HS-5 (cell line): ENCODE measurements around the gene WRAP73.

Experiments used
- DNase-seq: peaks from one replicate; pipeline ENCODE4 v3.0.0-alpha.2; 2012; ENCODE audit warnings: low read depth

Gene WRAP73

DNA sequence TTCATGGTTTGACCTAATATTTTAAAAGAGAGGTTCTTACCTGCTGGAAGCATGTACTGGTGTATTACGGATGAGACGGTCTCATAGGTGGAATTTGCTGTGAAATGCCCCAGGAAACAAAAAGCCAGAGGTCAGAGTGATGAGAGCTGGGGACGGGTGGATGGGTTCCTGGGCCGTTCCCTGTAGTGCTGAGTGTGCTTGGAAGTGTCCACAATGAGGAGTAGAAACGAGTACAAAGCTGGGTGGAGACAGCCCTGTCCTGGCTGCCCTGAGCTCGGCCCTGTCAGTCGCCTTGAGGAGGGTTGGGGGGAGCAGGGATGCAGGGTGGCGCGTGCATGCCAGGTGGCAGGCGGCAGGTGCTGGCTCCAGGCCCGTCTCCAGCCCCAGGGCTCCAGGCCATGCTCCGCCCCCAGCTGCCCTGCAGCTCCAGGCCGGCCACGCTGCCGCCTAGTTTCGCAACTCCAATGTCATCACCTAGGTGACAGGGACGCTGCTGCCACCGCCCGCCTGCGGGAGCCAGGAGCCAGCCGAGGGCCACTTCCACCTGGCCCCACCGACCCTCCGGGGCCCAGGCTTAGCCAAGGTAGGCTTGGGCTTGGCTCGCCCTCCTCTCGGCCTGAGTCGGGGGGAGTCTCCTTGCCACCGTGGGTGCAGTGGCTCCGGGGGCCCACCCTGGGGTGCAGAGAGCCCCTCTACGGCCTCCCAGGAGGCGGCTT, 18.8 kb upstream of the WRAP73 start:
- no peak for DNase-seq

DNA sequence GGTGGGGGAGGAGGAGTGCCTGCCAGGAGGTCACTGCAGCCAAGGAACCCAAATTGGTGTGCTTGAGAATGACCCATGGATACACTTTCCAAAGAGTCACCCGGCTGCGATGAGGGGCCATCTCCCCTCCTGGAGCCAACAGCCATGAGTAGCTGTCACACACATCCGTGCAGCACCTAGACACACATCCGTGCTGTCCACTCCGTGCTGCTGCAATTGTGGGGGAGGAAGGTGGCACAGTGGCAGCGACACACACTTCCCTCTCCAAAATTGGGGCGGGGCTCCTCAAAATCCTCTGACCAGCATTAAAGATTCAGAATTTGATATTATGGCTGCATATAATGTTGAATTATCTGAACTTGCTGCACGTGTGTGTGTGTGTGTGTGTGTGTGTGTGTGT, 18.2 kb upstream of the WRAP73 start:
- DNase-seq, result no peak

DNA sequence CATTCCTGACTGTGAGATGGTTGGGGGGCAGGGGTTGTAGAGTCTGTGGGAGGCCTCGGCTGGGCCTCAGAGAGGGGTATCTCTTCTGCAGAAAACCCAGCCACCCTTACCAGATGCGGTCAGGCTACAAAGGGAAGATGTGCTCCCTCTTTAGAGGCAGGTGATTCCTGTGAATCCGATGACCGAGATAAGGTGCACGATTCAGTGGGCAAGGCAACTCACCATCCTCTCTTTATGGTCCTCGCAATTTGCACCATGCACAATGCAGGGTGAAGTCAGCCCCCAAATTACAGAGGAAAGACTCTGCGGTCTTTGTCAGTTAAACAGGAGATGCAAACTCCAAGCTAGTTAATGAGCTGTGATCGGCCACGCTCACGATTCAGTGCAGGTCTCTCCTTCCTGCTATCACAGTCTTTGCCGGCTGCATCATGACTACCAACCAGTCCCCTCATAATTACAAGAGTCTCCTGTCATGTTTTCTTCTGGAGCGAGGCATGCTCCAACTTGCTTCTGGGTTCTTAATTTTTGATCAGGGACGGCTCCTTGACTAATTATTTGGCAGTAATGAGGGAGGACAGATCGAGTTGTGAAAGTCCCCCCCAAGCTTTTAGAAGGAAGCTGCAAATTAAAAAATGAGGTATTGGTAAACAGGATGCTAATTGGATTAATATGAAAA, 14.9 kb upstream of the WRAP73 start:
- DNase-seq, result no peak

DNA sequence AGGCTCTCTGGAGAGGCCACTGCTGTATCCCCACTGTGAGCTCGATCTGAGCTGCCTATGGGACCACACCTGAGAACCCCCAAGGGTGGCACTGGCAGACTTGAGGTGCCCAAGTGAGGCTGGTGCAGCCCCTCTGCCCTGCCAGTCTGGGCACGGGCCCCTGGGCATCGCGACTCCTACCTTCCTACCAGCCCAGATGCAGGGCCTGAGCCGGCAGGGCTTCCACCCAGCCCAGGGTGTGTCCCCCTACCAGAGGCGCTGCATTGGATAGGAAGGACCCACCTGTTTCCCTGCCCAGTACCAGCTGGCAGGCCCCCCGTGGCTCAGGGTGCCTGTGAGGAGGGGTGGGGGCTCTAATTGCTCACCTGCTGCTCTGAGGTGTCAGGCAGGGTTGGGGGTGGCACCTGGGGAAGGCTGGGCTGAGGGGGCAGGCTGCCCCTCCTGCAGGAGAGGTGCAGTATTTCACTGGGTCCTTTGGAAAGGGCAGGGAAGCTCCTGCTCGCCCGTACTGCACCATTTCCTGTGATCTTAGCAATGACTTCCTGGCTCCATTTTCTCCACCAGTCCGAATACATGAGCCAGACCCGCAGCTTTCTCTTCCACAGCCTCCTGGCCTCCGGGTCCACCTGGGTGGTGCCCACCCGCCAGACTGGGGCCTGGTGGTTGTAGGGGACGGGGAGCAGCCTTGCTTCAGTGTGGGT, 14.2 kb upstream of the WRAP73 start:
- no peak for DNase-seq

DNA sequence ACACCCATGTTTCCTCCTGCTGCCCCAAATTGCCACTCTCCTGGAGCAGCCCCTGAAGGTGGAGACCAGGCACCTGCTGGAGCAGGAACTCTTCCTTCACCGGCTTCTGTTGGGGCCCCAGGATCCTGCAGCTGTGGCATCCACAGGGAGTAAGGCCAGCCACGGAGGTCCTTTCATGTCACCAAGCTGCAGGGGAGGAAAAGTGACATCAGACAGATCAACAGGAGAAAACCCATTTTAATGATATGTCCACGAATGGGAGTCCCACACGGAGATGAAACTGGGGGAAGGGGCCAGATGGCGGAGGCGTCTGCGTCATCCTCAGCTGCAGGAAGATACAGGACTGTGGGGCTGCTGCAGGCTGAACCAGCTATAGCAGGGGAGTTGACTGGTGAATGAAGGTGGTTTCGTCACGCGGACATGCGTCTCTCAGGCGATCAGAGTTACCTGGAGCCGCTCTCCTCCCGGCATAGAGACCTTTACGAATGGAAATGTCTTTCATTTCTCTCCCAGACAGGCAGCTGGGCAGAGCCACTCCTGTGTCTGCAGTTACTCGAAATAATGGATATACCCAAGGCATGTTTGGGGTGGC, 12.3 kb upstream of the WRAP73 start:
- no peak for DNase-seq

DNA sequence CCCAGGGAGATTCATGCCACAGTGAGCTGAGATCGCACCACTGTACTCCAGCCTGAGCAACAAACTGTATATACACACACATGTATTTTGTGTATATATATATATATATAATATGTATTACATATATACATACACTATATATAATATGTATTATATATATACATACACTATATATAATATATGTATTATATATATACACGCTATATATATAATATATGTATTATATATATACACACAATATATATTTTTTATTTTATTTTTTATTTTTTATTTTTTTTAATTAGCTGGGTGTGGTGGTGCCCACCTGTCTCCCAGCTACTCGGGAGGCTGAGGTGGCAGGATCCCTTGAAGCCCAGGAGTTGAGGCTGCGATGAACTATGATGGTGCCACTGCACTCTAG, 11.7 kb upstream of the WRAP73 start:
- DNase-seq, result no peak

DNA sequence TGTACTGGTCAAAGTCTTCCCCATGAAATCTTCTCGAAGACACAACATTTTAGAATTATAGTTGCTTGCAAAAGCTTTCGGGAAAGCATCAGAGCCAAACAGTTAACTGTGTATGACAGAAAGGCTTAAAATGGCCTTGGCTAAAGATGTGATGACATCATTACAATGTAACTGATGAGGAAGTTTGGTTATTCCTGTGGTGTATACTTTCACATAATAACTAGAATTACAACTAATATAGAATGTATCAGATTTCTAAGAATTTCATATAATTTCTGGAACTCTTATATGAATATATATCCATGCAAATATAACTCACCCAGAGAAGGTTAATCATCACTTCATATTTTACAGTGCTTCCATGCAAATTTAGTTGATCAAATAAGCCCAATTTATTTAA, 10.8 kb upstream of the WRAP73 start:
- DNase-seq, result no peak

DNA sequence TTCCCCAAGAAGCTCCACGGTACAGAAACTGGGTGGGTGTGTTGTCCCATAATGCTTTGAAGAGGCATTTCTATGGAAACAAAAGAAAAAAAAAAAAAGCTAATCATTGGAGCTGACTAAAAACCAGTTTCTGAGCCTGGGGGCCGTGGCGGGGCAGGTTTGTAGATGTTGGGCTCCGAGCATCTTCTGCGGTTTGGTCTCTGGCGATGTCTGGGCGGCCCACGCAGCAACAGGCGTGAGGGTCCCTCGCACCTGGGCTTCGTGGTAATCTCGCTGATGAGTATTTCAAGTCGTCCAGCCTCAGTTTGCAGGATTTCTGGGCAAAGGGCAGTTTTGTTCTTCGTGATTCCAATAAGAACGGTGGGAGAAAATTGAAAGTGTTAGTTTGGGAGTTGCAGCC, 9.2 kb upstream of the WRAP73 start:
- no peak for DNase-seq

DNA sequence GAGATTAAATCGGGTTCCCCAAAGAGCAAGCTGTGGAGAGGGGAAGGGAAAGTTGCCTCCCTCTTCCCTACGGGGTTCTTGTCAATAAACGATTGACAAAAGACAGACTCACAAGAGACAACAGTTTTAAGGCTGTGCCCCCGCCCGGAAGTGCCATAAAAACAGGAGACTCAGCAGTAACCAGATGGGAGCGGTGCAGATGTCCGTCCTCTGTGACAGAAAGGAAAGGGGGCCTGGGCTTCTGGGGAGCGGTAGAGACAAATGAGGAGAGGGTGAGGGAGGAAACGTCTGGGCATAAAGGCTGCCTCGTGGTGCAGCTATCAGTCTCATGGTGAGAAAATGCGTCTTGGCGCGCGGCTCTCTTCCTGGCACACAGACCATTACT, 8.3 kb upstream of the WRAP73 start:
- DNase-seq, result no peak

DNA sequence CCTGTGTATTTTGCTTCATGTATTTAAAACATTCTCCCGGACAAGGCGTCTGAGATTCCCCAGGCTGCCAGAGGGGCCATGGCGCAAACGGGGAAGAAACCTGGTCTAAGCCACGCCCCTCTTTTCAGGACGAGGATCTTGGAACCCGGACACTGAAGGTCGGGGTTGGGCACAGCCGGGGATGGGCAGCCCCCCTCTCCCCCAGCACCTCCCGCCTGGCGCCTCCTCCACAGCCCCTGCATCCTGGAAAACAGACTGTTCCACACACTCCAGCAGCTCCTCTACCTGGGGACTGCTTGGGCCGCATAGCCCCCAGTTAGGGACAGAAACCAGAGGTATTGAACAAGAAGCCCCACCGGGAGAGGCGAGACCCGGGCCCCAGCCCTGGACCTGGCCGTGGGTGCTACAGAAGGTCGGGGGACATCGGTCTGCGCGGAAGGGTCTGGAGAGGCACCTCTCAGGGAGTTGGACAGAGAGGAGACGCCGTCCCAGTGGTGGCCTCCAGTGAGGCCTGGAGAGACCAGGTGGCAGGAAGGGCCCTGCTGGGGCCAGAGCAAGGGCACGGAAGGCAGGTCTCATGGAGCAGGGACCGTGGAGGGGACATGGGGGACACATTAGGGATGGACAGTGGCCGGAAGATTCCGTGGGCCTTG, 7.8 kb upstream of the WRAP73 start:
- DNase-seq, result no peak

DNA sequence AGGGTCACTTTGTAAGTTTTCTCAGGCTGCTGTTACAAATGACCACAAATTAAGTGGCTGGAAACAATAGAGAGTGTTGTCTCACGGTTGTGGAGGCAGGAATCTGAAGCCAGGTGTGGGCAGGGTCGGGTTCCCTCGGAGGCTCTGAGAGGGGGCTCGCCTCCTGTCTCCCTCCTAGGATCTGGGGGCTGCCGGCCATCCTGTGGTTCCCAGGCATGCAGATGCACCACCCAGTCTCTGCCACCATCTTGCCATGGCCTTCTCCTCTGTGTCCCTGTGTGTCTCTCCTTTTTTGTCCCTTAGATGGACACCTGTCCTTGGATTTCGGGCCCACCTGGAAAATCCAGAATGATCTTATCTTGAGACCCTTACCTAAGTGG, 7.2 kb upstream of the WRAP73 start:
- DNase-seq, result no peak

DNA sequence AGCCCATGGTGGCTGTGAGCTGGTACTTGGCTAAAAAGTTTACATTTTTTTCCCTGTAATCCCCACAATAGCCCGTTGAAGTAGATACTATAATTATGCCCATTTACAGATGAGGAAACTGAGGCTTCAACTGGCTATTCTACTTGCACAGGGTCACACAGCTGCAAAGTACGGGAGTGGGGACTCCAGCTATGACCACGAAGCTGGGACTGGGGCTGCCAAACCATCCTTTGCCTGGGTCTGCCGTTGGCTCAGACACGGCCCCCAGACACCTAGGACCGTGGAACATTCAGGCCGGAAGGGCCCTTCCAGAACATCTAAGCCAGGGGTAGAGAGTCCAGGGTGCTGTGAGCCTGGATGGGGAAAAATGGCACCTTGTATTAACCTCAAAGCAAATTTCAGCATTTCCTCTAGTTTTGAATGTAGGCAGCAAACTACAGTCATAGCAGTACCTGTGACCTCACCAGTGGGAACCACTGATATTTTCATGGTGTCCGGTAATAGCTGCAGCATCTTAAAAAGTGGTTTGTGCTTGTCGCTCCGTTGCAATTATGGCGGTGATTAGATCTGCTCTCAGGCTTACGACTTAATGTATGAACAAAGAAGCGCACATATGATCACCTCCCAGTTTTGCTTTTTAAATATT, 6.7 kb upstream of the WRAP73 start:
- no peak for DNase-seq

DNA sequence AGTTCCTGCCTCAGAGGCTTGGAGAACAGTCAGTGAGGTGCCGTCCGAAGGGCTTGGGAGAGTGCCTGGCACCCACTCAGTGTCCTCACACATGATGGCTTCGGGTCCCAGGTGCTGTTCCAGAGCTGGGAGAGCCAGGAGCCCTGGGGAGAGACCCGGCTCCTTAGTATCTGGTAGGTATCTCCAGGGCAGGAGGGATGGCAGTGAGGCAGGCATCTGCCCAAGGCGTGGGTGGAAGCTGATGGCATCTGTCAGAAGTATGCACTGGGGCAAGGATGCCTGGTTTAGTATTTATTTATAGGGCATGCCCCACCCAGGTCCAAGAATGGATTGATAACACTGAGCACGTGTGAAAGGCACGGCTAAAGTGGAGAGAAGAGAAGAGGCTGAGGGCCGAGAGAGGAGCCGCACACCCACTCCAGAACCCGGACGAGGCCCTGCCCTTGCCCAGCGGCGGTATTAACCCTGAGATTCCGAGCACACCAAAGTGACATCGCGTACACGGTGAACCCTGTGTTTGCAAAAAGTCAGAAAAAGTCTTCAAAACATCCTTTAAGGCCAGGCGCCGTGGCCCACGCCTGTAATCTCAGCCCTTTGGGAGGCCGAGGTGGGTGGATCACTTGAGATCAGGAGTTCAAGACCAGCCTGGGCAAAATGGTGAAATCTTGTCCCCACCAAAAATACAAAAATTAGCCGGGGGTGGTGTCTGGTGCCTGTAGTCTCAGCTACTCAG, 4.8 kb upstream of the WRAP73 start:
- no peak for DNase-seq

DNA sequence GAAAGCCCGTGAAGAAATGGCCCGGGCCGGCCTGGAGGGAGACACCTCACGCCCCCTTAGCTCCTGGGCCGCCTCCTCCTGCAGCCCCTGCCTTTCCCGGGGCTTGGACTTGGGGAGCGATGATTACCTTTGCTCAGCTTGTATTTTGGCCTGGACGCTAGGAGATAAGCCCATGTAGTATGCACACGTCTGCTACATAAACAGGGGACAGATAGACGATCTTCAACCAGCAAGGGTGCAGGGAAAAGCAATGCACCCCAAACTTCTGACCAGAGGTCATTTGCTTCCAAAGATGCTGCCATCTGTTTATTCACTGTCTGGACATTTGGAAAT, 3.3 kb upstream of the WRAP73 start:
- DNase-seq, result no peak

DNA sequence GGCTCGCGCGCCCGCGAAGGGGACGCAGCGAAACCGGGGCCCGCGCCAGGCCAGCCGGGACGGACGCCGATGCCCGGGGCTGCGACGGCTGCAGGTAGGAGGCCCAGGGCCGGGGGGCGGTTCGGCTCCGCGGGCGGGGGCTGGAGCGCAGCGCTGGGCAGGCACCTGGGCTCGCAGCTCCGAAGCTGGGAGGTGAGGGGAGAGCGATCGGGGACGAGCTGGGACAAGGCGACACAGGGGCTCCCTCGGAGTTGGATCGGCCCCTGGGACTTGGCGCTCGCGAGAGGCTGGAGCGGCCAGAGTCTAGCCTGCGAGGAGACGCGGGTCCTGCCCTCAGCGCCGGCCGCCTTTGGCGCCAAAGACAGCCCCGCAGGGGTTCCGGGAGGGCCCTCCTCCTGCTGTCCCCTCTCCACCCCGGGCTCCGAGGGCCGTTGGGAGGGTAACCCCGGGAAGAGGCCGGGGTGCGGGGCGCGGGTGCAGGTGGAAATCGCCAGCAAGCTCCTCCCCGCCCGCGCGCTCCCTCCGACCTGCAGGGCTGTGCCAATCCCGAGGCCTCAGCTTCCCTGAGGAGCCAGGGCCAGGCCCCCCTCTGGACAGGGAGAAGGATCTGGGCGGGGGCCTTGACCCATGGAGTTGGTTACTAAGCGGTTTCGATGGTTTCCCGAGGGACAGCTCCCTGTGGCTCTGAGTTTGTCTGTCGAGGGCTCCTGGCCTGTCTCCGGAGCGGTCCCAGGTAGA, 2.8 kb upstream of the WRAP73 start:
- DNase-seq, result no peak

DNA sequence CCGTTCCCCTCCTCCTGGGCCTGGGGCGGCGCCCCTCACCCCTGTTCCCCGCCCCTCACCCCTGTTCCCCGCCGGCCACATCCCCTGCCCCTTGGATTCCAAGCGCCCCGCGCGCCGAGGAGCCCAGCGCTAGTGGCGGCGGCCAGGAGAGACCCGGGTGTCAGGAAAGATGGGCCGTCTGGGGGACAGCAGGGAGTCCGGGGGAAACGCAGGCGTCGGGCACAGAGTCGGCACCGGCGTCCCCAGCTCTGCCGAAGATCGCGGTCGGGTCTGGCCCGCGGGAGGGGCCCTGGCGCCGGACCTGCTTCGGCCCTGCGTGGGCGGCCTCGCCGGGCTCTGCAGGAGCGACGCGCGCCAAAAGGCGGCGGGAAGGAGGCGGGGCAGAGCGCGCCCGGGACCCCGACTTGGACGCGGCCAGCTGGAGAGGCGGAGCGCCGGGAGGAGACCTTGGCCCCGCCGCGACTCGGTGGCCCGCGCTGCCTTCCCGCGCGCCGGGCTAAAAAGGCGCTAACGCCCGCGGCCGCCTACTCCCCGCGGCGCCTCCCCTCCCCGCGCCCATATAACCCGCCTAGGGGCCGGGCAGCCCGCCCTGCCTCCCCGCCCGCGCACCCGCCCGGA, 2.1 kb upstream of the WRAP73 start, which contains the start of gene TP73:
TSS of gene TP73 (plus strand) at position 587 of the 618 bp plus-strand sequence. CDS start 29,850 bp downstream, outside the sequence.
- DNase-seq, result no peak

DNA sequence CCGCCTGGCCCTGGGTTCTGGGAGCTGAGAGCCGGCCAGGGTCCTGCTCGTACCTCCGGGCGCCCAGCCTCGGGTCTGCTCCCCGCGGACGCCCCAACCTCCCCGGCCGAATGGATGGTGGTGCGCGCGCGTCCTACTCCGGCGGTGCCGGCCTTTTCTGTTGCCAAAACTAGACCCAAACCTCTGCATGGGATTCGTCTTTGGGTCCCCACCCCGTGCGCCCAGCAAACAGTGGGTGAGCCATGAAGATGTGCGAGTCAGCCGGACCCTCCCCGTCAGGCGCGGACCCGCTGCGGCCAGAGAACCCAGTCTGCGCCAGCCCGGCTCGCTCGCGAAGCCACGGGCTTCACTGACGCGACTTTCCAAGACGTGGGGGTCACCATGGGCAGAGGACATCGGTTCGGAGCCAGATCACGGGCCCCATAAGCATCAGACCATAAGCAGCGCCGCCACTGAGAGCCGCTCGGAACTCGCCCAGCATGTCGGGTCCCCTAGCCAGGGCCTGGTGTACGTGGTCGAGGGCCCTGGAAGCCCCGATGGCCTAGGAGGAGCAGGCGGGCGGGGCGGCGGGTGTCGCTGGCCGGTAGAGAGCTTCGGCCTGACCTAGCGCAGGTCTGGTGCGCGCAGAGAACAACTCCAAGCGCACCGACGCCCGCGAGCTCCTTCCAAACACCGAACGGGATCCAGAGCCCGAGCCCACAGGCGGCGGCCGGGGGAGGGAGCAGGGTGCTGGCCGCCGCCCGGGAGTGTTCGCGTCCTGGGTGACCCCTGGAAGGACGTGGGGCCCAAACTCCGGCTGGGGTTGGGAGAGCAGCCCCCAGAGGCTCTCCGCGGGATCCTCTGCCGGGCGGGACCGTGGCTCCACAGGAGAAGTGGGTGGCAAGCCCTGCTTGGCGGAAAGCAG, 1.4 kb upstream of the WRAP73 start:
- no peak for DNase-seq

DNA sequence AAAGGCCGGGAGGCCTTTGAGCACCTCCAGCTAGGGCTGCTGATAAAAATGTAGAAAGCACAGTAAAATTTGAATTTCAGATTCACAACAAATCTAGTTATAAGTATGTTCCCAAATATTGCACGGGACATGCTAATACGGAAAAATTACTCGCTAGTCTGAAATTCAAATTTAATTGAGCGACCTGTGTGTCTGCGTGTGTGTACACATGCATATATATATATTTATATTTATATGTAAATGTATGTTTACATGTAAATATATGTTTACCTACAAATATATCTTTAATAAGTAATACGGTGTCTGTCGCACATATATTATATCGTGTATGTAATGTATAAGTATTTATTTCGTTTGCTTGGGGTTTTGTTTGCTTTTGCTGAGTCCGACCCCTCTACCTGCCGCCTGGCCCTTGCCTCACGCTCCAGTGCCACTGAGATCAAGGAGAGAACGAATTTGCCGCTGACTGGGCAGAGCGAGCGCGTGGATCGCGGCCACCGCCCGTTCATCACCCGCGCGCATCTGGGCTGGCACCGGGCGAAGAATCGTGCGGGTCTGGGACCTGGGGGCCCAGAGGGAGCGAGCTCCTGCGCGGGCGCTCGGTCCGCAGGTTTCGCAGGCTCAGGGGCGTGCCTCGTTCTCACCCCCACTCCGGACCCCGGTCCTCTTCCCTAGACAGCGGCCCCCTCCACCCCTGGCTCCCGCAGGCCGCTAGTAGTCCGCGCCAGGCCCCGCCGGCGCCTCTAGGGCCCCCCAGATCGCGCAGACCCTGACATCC, 534 bp upstream of the WRAP73 start:
- DNase-seq, result no peak
